PC-9 (cell line): ENCODE results near the gene DENND2A.

Experiments used
- EZH2 ChIP-seq: fragments of 200-600 bp; sonication (generic); IDR thresholded peaks from 2 replicates; pipeline ENCODE4 v1.8.0; 2017; ENCODE audit warnings: antibody characterized with exemption, low read depth
- TF ChIP-seq, protein P1 (sequence below): fragments of 200-600 bp; sonication (generic); conservative IDR thresholded peaks from 2 replicates; pipeline ENCODE4 v1.6.1; 2017; ENCODE audit warnings: mixed run types, antibody characterized with exemption, mild to moderate bottlenecking, moderate library complexity

DNA sequence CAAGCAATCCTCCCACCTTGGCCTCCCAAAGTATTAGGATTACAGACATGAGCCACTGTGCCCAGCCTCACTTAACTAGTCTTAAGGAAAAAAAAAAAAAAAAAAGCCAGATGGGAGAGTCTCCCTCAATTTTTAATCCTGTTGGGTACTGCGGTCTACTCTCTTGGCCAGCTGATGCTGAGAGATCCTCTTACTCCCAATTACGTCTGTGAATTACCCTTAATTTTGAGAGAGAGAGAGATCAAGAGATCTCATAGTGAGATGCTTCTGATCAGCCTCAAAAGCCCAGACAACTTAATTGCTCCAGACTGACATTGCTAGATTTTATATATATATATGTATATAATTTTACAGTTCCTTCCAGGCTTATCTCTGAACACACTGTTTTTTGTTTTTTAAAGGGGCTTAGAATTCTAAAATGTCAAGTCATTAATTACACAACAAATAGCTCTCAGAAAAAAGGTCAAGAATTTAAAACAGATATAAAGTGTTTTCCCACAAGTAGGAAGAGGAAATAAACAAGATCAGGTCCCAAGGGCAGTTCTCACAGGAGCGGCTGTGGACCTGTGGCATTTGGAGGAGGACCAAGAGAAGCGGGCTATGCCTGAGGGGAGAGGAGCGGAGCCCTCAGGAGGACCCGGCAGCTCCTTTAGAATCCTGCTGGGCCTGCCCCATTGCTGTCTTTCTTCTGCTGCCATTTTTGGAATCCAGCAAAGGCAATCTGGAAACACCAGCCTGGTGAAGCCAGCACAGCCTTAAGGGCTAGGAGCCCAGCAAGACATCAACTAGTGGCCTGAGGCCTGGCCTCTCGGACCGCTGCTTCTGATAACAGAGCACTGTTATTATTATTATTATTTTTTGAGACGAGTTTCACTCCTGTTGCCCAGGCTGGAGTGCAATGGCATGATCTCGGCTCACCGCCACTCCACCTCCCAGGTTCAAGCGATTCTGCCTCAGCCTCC, 30.1 kb downstream of the DENND2A start:
- TF ChIP-seq, protein P1, sequence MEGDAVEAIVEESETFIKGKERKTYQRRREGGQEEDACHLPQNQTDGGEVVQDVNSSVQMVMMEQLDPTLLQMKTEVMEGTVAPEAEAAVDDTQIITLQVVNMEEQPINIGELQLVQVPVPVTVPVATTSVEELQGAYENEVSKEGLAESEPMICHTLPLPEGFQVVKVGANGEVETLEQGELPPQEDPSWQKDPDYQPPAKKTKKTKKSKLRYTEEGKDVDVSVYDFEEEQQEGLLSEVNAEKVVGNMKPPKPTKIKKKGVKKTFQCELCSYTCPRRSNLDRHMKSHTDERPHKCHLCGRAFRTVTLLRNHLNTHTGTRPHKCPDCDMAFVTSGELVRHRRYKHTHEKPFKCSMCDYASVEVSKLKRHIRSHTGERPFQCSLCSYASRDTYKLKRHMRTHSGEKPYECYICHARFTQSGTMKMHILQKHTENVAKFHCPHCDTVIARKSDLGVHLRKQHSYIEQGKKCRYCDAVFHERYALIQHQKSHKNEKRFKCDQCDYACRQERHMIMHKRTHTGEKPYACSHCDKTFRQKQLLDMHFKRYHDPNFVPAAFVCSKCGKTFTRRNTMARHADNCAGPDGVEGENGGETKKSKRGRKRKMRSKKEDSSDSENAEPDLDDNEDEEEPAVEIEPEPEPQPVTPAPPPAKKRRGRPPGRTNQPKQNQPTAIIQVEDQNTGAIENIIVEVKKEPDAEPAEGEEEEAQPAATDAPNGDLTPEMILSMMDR: no peak
- TF ChIP-seq EZH2: no peak
